GM21723 (cell line): Measurements from ENCODE around the gene ITGA2B.

Experiments
- ATAC-seq: cut with Tn5 transposase; IDR thresholded peaks from one replicate; pipeline ENCODE4 v1.9.1; 2021; ENCODE audit warnings: mild to moderate bottlenecking, moderate library complexity; ENCODE audit not compliant: unreplicated experiment

The ITGA2B gene

GRCh38 chr17:44389281-44389680, at the start of gene ITGA2B:
Gene ITGA2B (minus strand): TSS chr17:44389649. CDS start chr17:44389473, 176 bp downstream.
- ATAC-seq = no peak

- ATAC-seq = no peak
These were observed 49.7 kb upstream of the ITGA2B start for GRCh38 chr17:44439168-44439567.

- no peak for ATAC-seq
These were observed 49.2 kb upstream of the ITGA2B start for GRCh38 chr17:44438636-44439035.

GRCh38 chr17:44436336-44436735, 46.9 kb upstream of the ITGA2B start:
- ATAC-seq = no peak

- no peak for ATAC-seq
These were observed 43.1 kb upstream of the ITGA2B start for GRCh38 chr17:44432254-44433157.

GRCh38 chr17:44424828-44425461, 35.5 kb upstream of the ITGA2B start:
- ATAC-seq = no peak

GRCh38 chr17:44417553-44417952, 28.1 kb upstream of the ITGA2B start:
- ATAC-seq = peak; percentile 49

- no peak for ATAC-seq
These were observed 27.3 kb upstream of the ITGA2B start for GRCh38 chr17:44416558-44417289.

- ATAC-seq = no peak
These were observed 25.1 kb upstream of the ITGA2B start for GRCh38 chr17:44414394-44415155.

- ATAC-seq = no peak
These were observed 20.0 kb upstream of the ITGA2B start for GRCh38 chr17:44409309-44410028.

- ATAC-seq = peak; percentile 51
These were observed 19.3 kb upstream of the ITGA2B start for GRCh38 chr17:44408786-44409185.

- ATAC-seq = no peak
These were observed 13.2 kb upstream of the ITGA2B start for GRCh38 chr17:44402564-44403172.

- no peak for ATAC-seq
These were observed 10.9 kb upstream of the ITGA2B start for GRCh38 chr17:44400226-44400847.

GRCh38 chr17:44398692-44399691, 9.5 kb upstream of the ITGA2B start:
- no peak for ATAC-seq

- no peak for ATAC-seq
These were observed 8.3 kb upstream of the ITGA2B start for GRCh38 chr17:44397479-44398440.

- no peak for ATAC-seq
These were observed 7.5 kb upstream of the ITGA2B start for GRCh38 chr17:44396946-44397345.

- no peak for ATAC-seq
These were observed 5.4 kb upstream of the ITGA2B start for GRCh38 chr17:44394833-44395232.
